ENCODE data around the gene ALS2. TPM values are rescaled to one million over a fixed set of nuclear protein-coding genes. Genes with fewer than 3 reads are reported as not detected.

ALS2 gene
- total RNA-seq, 1 donor from 2014 or later = 54.0 TPM

- Mint-ChIP-seq H3K4me1 (ENCODE audit: low read depth, unreplicated experiment) (peaks cover 8% of the 10 kb centered on the region), H3K36me3 (ENCODE audit: low read depth, unreplicated experiment) (peaks cover 15% of the 10 kb centered on the region), H3K9me3 (ENCODE audit: unreplicated experiment) (no peaks in the 10 kb centered on the region), H3K4me3 (ENCODE audit: unreplicated experiment) (no peak overlapping the region), H3K27ac (ENCODE audit: unreplicated experiment) (no peak overlapping the region), H3K27me3 (ENCODE audit: low read depth, unreplicated experiment) (no peaks in the 10 kb centered on the region)
- FAIRE-seq = no peak
- Histone ChIP-seq H3K27ac (ENCODE audit: low read depth, low read length) (no peak overlapping the region), H3K27me3 (ENCODE audit: insufficient read depth, low read length) (no peaks in the 10 kb centered on the region), H3K4me3 (ENCODE audit: insufficient read depth, low read depth, low read length) (no peak overlapping the region), H2AFZ (ENCODE audit: low read depth, low read length) (no peak overlapping the region), H3K4me2 (ENCODE audit: low read length) (no peak overlapping the region), H3K79me2 (ENCODE audit: insufficient read depth, low read length) (no peaks in the 10 kb centered on the region), H3K9me3 (ENCODE audit: insufficient read depth, low read depth, low read length) (no peaks in the 10 kb centered on the region), H3K36me3 (ENCODE audit: insufficient read depth, low read length) (peaks cover 41% of the 10 kb centered on the region), H3K9ac (ENCODE audit: low read length) (no peak overlapping the region), H3K4me1 (ENCODE audit: insufficient read depth, low read length) (no peaks in the 10 kb centered on the region), H4K20me1 (ENCODE audit: insufficient read depth, low read length) (no peaks in the 10 kb centered on the region)
- TF ChIP-seq EZH2 (IDR thresholded peaks at IDR 0.05; ENCODE audit: insufficient read depth, low read length) (no peak), CTCF (IDR thresholded peaks at IDR 0.05; ENCODE audit: insufficient read depth, low read depth, low read length) (no peak)
- DNase-seq (ENCODE audit: low read depth) = no peak
Measured at GRCh38 chr2:201758234-201758633, 22.5 kb downstream of the ALS2 start.

GRCh38 chr2:201754717-201755415 lies 25.9 kb downstream of the ALS2 start:
- no peaks in the 10 kb centered on the region for H3K9me3 Mint-ChIP-seq (ENCODE audit: unreplicated experiment)
- DNase-seq (ENCODE audit: low read depth) = no peak
- Histone ChIP-seq H3K27me3 (ENCODE audit: insufficient read depth, low read length) (no peaks in the 10 kb centered on the region), H3K79me2 (ENCODE audit: insufficient read depth, low read length) (no peaks in the 10 kb centered on the region), H3K4me2 (ENCODE audit: low read length) (no peak overlapping the region), H2AFZ (ENCODE audit: low read depth, low read length) (no peak overlapping the region), H3K4me3 (ENCODE audit: insufficient read depth, low read depth, low read length) (no peak overlapping the region), H3K9ac (ENCODE audit: low read length) (no peak overlapping the region), H3K4me1 (ENCODE audit: insufficient read depth, low read length) (no peaks in the 10 kb centered on the region), H3K9me3 (ENCODE audit: insufficient read depth, low read depth, low read length) (no peaks in the 10 kb centered on the region), H4K20me1 (ENCODE audit: insufficient read depth, low read length) (no peaks in the 10 kb centered on the region), H3K36me3 (ENCODE audit: insufficient read depth, low read length) (peaks cover 35% of the 10 kb centered on the region), H3K27ac (ENCODE audit: low read depth, low read length) (no peak overlapping the region)
- TF ChIP-seq EZH2 (IDR thresholded peaks at IDR 0.05; ENCODE audit: insufficient read depth, low read length) (no peak), CTCF (IDR thresholded peaks at IDR 0.05; ENCODE audit: insufficient read depth, low read depth, low read length) (no peak)
- H3K4me3 Mint-ChIP-seq (ENCODE audit: unreplicated experiment) = no peak overlapping the region
- H3K4me1 Mint-ChIP-seq (ENCODE audit: low read depth, unreplicated experiment) = peaks cover 8% of the 10 kb centered on the region
- no peaks in the 10 kb centered on the region for H3K27me3 Mint-ChIP-seq (ENCODE audit: low read depth, unreplicated experiment)
- H3K27ac Mint-ChIP-seq (ENCODE audit: unreplicated experiment) = peak overlapping the region; percentile 41
- H3K36me3 Mint-ChIP-seq (ENCODE audit: low read depth, unreplicated experiment) = peaks cover 4% of the 10 kb centered on the region
- FAIRE-seq = peak; percentile 52

GRCh38 chr2:201751566-201751965 lies 29.2 kb downstream of the ALS2 start:
- DNase-seq (ENCODE audit: low read depth) = no peak
- H3K4me1 ChIP-seq (ENCODE audit: insufficient read depth, low read length) = no peaks in the 10 kb centered on the region
- no peaks in the 10 kb centered on the region for H3K27me3 Mint-ChIP-seq (ENCODE audit: low read depth, unreplicated experiment)
- H3K27ac ChIP-seq (ENCODE audit: low read depth, low read length) = no peak overlapping the region
- no peaks in the 10 kb centered on the region for H4K20me1 ChIP-seq (ENCODE audit: insufficient read depth, low read length)
- TF ChIP-seq CTCF (IDR thresholded peaks at IDR 0.05; ENCODE audit: insufficient read depth, low read depth, low read length) = no peak
- TF ChIP-seq EZH2 (IDR thresholded peaks at IDR 0.05; ENCODE audit: insufficient read depth, low read length) = no peak
- no peaks in the 10 kb centered on the region for H3K27me3 ChIP-seq (ENCODE audit: insufficient read depth, low read length)
- H3K79me2 ChIP-seq (ENCODE audit: insufficient read depth, low read length) = no peaks in the 10 kb centered on the region
- no peak overlapping the region for H3K27ac Mint-ChIP-seq (ENCODE audit: unreplicated experiment)
- no peak overlapping the region for H3K4me3 ChIP-seq (ENCODE audit: insufficient read depth, low read depth, low read length)
- peaks cover 4% of the 10 kb centered on the region for H3K4me1 Mint-ChIP-seq (ENCODE audit: low read depth, unreplicated experiment)
- H3K9me3 Mint-ChIP-seq (ENCODE audit: unreplicated experiment) = no peaks in the 10 kb centered on the region
- no peak overlapping the region for H3K4me3 Mint-ChIP-seq (ENCODE audit: unreplicated experiment)
- no peaks in the 10 kb centered on the region for H3K9me3 ChIP-seq (ENCODE audit: insufficient read depth, low read depth, low read length)
- peaks cover 44% of the 10 kb centered on the region for H3K36me3 ChIP-seq (ENCODE audit: insufficient read depth, low read length)
- H2AFZ ChIP-seq (ENCODE audit: low read depth, low read length) = no peak overlapping the region
- FAIRE-seq = no peak
- no peak overlapping the region for H3K9ac ChIP-seq (ENCODE audit: low read length)
- H3K36me3 Mint-ChIP-seq (ENCODE audit: low read depth, unreplicated experiment) = peaks cover 10% of the 10 kb centered on the region
- H3K4me2 ChIP-seq (ENCODE audit: low read length) = no peak overlapping the region
